ENCODE results near the gene DUSP1. TPM values are rescaled to one million over a fixed set of nuclear protein-coding genes. Genes with fewer than 3 reads are reported as not detected.
A peak's percentile ranks its signal among the peaks of the same experiment; 100 is the strongest.

The DUSP1 gene
- total RNA-seq, 2 experiments from 2014 or later, result 5.3 to 7.0 TPM

- peaks cover 27% of the 10 kb centered on the region for H3K4me1 ChIP-seq (ENCODE audit: insufficient read depth, low read length, poor library complexity, severe bottlenecking)
- CTCF ChIA-PET (ENCODE audit: unreplicated experiment), result interaction anchor here (0.8 kb wide), 1 partner anchor 50 kb away, joined by 3 read pairs; no protein-coding TSS in a partner anchor
These were observed 5.9 kb downstream of the DUSP1 start for GRCh38 chr5:172764861-172765765.

DNA sequence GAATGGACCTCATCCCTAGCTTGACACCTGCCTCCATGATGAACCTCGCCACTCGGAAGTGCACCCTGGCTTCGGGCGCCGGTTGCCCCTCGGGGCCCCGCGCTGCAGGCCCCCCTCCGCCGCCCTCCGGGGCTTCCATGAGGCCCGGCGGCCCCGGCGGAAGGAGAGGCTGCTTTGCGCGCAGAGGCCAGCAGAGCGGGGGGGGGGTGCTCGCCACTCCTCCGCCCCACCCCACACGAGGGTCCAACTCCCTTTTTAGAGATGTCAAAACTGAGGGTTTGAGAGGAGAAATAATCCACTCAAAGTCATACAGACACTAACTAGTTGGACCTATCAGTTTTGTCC lies 7.9 kb downstream of the DUSP1 start:
- intact Hi-C loops (cut with micrococcal nuclease; ENCODE audit: unreplicated experiment), result no loop called here
- Histone ChIP-seq H3K27ac (ENCODE audit: low read depth, low read length, poor library complexity, severe bottlenecking) (no peak overlapping the region), H3K4me3 (ENCODE audit: low read depth, low read length, poor library complexity, severe bottlenecking) (no peak overlapping the region), H3K36me3 (ENCODE audit: insufficient read depth, low read length) (0 out of 2 replicates have a peak, but pooled peaks cover 1% of the 10 kb centered on the region), H3K9me2 (ENCODE audit: insufficient read depth, low read length) (no peaks in the 10 kb centered on the region), H2AFZ (ENCODE audit: low read length) (no peak overlapping the region), H3K79me2 (ENCODE audit: insufficient read depth, low read depth, low read length) (no peaks in the 10 kb centered on the region), H3K9me3 (ENCODE audit: low read length) (no peaks in the 10 kb centered on the region), H4K20me1 (ENCODE audit: insufficient read depth, low read length) (no peaks in the 10 kb centered on the region), H3K4me2 (ENCODE audit: low read length) (no peak overlapping the region), H3K4me1 (ENCODE audit: insufficient read depth, low read length, poor library complexity, severe bottlenecking) (peaks cover 18% of the 10 kb centered on the region)
- ChIA-PET POLR2A (interaction anchor here (0.6 kb wide), 1 partner anchor 429 kb away, joined by 3 read pairs; no protein-coding TSS in a partner anchor), CTCF (ENCODE audit: unreplicated experiment) (no interaction called here)
- BruUV-seq (replicated peaks), result no TSS peak
- TF ChIP-seq, protein P1, sequence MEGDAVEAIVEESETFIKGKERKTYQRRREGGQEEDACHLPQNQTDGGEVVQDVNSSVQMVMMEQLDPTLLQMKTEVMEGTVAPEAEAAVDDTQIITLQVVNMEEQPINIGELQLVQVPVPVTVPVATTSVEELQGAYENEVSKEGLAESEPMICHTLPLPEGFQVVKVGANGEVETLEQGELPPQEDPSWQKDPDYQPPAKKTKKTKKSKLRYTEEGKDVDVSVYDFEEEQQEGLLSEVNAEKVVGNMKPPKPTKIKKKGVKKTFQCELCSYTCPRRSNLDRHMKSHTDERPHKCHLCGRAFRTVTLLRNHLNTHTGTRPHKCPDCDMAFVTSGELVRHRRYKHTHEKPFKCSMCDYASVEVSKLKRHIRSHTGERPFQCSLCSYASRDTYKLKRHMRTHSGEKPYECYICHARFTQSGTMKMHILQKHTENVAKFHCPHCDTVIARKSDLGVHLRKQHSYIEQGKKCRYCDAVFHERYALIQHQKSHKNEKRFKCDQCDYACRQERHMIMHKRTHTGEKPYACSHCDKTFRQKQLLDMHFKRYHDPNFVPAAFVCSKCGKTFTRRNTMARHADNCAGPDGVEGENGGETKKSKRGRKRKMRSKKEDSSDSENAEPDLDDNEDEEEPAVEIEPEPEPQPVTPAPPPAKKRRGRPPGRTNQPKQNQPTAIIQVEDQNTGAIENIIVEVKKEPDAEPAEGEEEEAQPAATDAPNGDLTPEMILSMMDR (conservative IDR thresholded peaks at IDR 0.05; ENCODE audit: low read length), result no peak
- no peak for TF ChIP-seq EZH2phosphoT487 (IDR thresholded peaks at IDR 0.05; ENCODE audit: borderline replicate concordance, low read depth, low read length)
- no peak for DNase-seq (ENCODE audit: low spot score)

More at GRCh38 chr5:172764861-172765765, 5.9 kb downstream of the DUSP1 start:
- Histone ChIP-seq H3K27ac (ENCODE audit: low read depth, low read length, poor library complexity, severe bottlenecking) (peak overlapping the region; percentile 30), H2AFZ (ENCODE audit: low read length) (peak overlapping the region; percentile 95), H3K4me2 (ENCODE audit: low read length) (peak overlapping the region; percentile 86), H3K79me2 (ENCODE audit: insufficient read depth, low read depth, low read length) (no peaks in the 10 kb centered on the region), H3K4me3 (ENCODE audit: low read depth, low read length, poor library complexity, severe bottlenecking) (peak overlapping the region; percentile 66), H4K20me1 (ENCODE audit: insufficient read depth, low read length) (peaks cover 7% of the 10 kb centered on the region; the same call in 1 of the 2 replicates), H3K9me3 (ENCODE audit: low read length) (no peaks in the 10 kb centered on the region), H3K9me2 (ENCODE audit: insufficient read depth, low read length) (no peaks in the 10 kb centered on the region), H3K36me3 (ENCODE audit: insufficient read depth, low read length) (peaks cover 10% of the 10 kb centered on the region)
- intact Hi-C loops (cut with micrococcal nuclease; ENCODE audit: unreplicated experiment), result no loop called here
- BruUV-seq (replicated peaks), result no TSS peak
- POLR2A ChIA-PET, result interaction anchor here (0.5 to 1.3 kb wide), 8 partner anchors 10 to 426 kb away, joined by 3 to 7 read pairs (median 4); no protein-coding TSS in a partner anchor
- no peak for TF ChIP-seq EZH2phosphoT487 (IDR thresholded peaks at IDR 0.05; ENCODE audit: borderline replicate concordance, low read depth, low read length)
- TF ChIP-seq, protein P1 (conservative IDR thresholded peaks at IDR 0.05; ENCODE audit: low read length), result 0 out of 2 replicates have a peak, but pooled peaks have one; percentile 12
- peak; percentile 94 for DNase-seq (ENCODE audit: low spot score)
